ENCODE measurements around the gene ZMYM4. TPM values are rescaled to one million over a fixed set of nuclear protein-coding genes. Genes with fewer than 3 reads are reported as not detected.

ZMYM4 gene
- total RNA-seq, 4 donors from 2014 or later = 27.8 to 37.7 (median 28.8) TPM

- H3K4me3 ChIP-seq = no peak overlapping the region
- ATAC-seq = no peak
- H3K27me3 ChIP-seq = no peaks in the 10 kb centered on the region
- peaks cover 0 to 5% of the 10 kb centered on the region in 2 donors for H3K36me3 ChIP-seq
- no peaks in the 10 kb centered on the region for H3K9me3 ChIP-seq
- H3K4me1 ChIP-seq = peaks cover 0 to 15% (median 3%) of the 10 kb centered on the region in 3 donors
- H3K27ac ChIP-seq = no peak overlapping the region
- TF ChIP-seq POLR2A (IDR thresholded peaks at IDR 0.05) = no peak
- TF ChIP-seq EP300 (IDR thresholded peaks at IDR 0.05) = no peak
- TF ChIP-seq CTCF (IDR thresholded peaks at IDR 0.05) = no peak
- no peak for TF ChIP-seq POLR2AphosphoS5 (IDR thresholded peaks at IDR 0.05)
- WGBS, 2 donors (ENCODE audit: low coverage in 1 of 2) = 20 to 75% methylated on average over 1 of the region's 1 CpG
These were observed 47.8 kb downstream of the ZMYM4 start for GRCh38 chr1:35316264-35316663.

GRCh38 chr1:35319988-35320713, 51.6 kb downstream of the ZMYM4 start:
- Histone ChIP-seq H3K27me3 (no peaks in the 10 kb centered on the region), H3K4me1 (peaks cover 0 to 29% (median 4%) of the 10 kb centered on the region in 3 donors), H3K4me3 (no peak overlapping the region), H3K36me3 (no peaks in the 10 kb centered on the region), H3K9me3 (no peaks in the 10 kb centered on the region), H3K27ac (no peak overlapping the region)
- WGBS, 2 donors (ENCODE audit: low coverage in 1 of 2) = 81 to 96% methylated on average over 3 to 4 of the region's 4 CpGs
- TF ChIP-seq CTCF (IDR thresholded peaks at IDR 0.05) (no peak), POLR2A (IDR thresholded peaks at IDR 0.05) (no peak), EP300 (IDR thresholded peaks at IDR 0.05) (no peak), POLR2AphosphoS5 (IDR thresholded peaks at IDR 0.05) (no peak)
- ATAC-seq = no peak

- no peak for ATAC-seq
- Histone ChIP-seq H3K36me3 (no peaks in the 10 kb centered on the region), H3K4me1 (peaks cover 0 to 33% (median 7%) of the 10 kb centered on the region in 3 donors), H3K27ac (no peak overlapping the region), H3K9me3 (no peaks in the 10 kb centered on the region), H3K27me3 (no peaks in the 10 kb centered on the region), H3K4me3 (no peak overlapping the region)
- 56 to 81% methylated on average over 2 to 3 of the region's 3 CpGs for WGBS, 2 donors (ENCODE audit: low coverage in 1 of 2)
- no peak for TF ChIP-seq EP300 (IDR thresholded peaks at IDR 0.05)
- TF ChIP-seq POLR2AphosphoS5 (IDR thresholded peaks at IDR 0.05) = no peak
- TF ChIP-seq POLR2A (IDR thresholded peaks at IDR 0.05) = no peak
- no peak for TF ChIP-seq CTCF (IDR thresholded peaks at IDR 0.05)
These were observed 52.4 kb downstream of the ZMYM4 start for GRCh38 chr1:35320937-35321336.

- Histone ChIP-seq H3K4me3 (no peak overlapping the region), H3K36me3 (peaks cover 0 to 9% of the 10 kb centered on the region in 2 donors), H3K4me1 (peaks cover 0 to 30% (median 7%) of the 10 kb centered on the region in 3 donors), H3K27me3 (no peaks in the 10 kb centered on the region), H3K9me3 (no peaks in the 10 kb centered on the region), H3K27ac (peak overlapping the region in 3 of 4 donors; percentile 1 to 26 (median 16))
- TF ChIP-seq POLR2AphosphoS5 (IDR thresholded peaks at IDR 0.05) = no peak
- no peak for TF ChIP-seq CTCF (IDR thresholded peaks at IDR 0.05)
- TF ChIP-seq EP300 (IDR thresholded peaks at IDR 0.05) = no peak
- TF ChIP-seq POLR2A (IDR thresholded peaks at IDR 0.05) = no peak
- WGBS, 2 donors (ENCODE audit: low coverage in 1 of 2) = 29 to 67% methylated on average over 1 of the region's 1 CpG
- no peak for ATAC-seq
These were observed 56.0 kb downstream of the ZMYM4 start for GRCh38 chr1:35324486-35324885.
